ENCODE results near the gene APBA2.

GRCh38 chr15:29121369-29121656 lies 235.5 kb downstream of the APBA2 start:
- TF ChIP-seq POLR2A (IDR thresholded peaks at IDR 0.05; ENCODE audit: low read length) (no peak), GATA1 (IDR thresholded peaks at IDR 0.05; ENCODE audit: low read depth, low read length) (no peak)
